SK-N-SH treated with all-trans-retinoic acid at 6 μM for 48 hours (cell line): ENCODE data around the gene CD302.

Experiments
- ARNTL ChIP-seq: fragments of 450-650 bp; formaldehyde crosslinking; IDR thresholded peaks from 2 replicates; pipeline ENCODE4 v1.5.0; 2020; ENCODE audit warnings: low read depth, mild to moderate bottlenecking, moderate library complexity, borderline replicate concordance
- CSDC2 ChIP-seq: fragments of 250-450 bp; sonication (Bioruptor Pico); IDR thresholded peaks from 2 replicates; pipeline ENCODE4 v1.5.0; 2020; ENCODE audit warnings: mild to moderate bottlenecking, moderate library complexity
- ESRRG ChIP-seq: fragments of 250-450 bp; sonication (Bioruptor Pico); IDR thresholded peaks from 2 replicates; pipeline ENCODE4 v1.6.1; 2021; ENCODE audit warnings: mild to moderate bottlenecking
- GLIS3 ChIP-seq: fragments of 250-450 bp; sonication (Bioruptor Pico); IDR thresholded peaks from 2 replicates; pipeline ENCODE4 v1.5.0; 2020; ENCODE audit warnings: mild to moderate bottlenecking, moderate library complexity
- ISL1 ChIP-seq: fragments of 250-450 bp; sonication (Bioruptor Pico); IDR thresholded peaks from 2 replicates; pipeline ENCODE4 v2.1.2; 2022; ENCODE audit warnings: mild to moderate bottlenecking, moderate library complexity
- RARB ChIP-seq: fragments of 250-450 bp; sonication (Bioruptor Pico); IDR thresholded peaks from 2 replicates; pipeline ENCODE4 v1.8.0; 2021; ENCODE audit warnings: mild to moderate bottlenecking, moderate library complexity
- ZC3H10 ChIP-seq: fragments of 250-450 bp; sonication (Bioruptor Pico); IDR thresholded peaks from 2 replicates; pipeline ENCODE4 v1.5.1; 2021; ENCODE audit warnings: mild to moderate bottlenecking, moderate library complexity
- ZFP30 ChIP-seq: fragments of 450-650 bp; formaldehyde crosslinking; IDR thresholded peaks from 2 replicates; pipeline ENCODE4 v1.5.0; 2022; ENCODE audit warnings: mild to moderate bottlenecking, moderate library complexity
- ZNF565 ChIP-seq: fragments of 450-650 bp; formaldehyde crosslinking; conservative IDR thresholded peaks from 2 replicates; pipeline ENCODE4 v1.5.0; 2020; ENCODE audit warnings: low read depth, mild to moderate bottlenecking, moderate library complexity
- ZNF70 ChIP-seq: fragments of 450-650 bp; formaldehyde crosslinking; IDR thresholded peaks from 2 replicates; pipeline ENCODE4 v1.5.0; 2020; ENCODE audit warnings: mild to moderate bottlenecking, moderate library complexity
- TF ChIP-seq, protein P1 (sequence below): fragments of 250-450 bp; sonication (Bioruptor Pico); IDR thresholded peaks from 2 replicates; pipeline ENCODE4 v1.8.0; 2020; ENCODE audit warnings: mild to moderate bottlenecking, moderate library complexity, borderline replicate concordance
- TF ChIP-seq, protein P2 (sequence below): fragments of 250-450 bp; sonication (Bioruptor Pico); IDR thresholded peaks from 2 replicates; pipeline ENCODE4 v1.5.1; 2021; ENCODE audit warnings: mild to moderate bottlenecking, moderate library complexity
- TF ChIP-seq, protein P3 (sequence below): fragments of 250-450 bp; sonication (Bioruptor Pico); IDR thresholded peaks from 2 replicates; pipeline ENCODE4 v1.5.1; 2020; ENCODE audit warnings: low read depth, mild to moderate bottlenecking, moderate library complexity

GRCh38 chr2:159798376-159798725 is 343 bp upstream of the CD302 start:
- TF ChIP-seq, protein P1, sequence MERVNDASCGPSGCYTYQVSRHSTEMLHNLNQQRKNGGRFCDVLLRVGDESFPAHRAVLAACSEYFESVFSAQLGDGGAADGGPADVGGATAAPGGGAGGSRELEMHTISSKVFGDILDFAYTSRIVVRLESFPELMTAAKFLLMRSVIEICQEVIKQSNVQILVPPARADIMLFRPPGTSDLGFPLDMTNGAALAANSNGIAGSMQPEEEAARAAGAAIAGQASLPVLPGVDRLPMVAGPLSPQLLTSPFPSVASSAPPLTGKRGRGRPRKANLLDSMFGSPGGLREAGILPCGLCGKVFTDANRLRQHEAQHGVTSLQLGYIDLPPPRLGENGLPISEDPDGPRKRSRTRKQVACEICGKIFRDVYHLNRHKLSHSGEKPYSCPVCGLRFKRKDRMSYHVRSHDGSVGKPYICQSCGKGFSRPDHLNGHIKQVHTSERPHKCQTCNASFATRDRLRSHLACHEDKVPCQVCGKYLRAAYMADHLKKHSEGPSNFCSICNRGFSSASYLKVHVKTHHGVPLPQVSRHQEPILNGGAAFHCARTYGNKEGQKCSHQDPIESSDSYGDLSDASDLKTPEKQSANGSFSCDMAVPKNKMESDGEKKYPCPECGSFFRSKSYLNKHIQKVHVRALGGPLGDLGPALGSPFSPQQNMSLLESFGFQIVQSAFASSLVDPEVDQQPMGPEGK (CRISPR knock-in tag) = no peak
- TF ChIP-seq, protein P2, sequence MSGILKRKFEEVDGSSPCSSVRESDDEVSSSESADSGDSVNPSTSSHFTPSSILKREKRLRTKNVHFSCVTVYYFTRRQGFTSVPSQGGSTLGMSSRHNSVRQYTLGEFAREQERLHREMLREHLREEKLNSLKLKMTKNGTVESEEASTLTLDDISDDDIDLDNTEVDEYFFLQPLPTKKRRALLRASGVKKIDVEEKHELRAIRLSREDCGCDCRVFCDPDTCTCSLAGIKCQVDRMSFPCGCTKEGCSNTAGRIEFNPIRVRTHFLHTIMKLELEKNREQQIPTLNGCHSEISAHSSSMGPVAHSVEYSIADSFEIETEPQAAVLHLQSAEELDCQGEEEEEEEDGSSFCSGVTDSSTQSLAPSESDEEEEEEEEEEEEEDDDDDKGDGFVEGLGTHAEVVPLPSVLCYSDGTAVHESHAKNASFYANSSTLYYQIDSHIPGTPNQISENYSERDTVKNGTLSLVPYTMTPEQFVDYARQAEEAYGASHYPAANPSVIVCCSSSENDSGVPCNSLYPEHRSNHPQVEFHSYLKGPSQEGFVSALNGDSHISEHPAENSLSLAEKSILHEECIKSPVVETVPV (CRISPR knock-in tag) = no peak
- TF ChIP-seq RARB (CRISPR knock-in tag) = no peak
- TF ChIP-seq ISL1 (CRISPR knock-in tag) = no peak
- TF ChIP-seq, protein P3, sequence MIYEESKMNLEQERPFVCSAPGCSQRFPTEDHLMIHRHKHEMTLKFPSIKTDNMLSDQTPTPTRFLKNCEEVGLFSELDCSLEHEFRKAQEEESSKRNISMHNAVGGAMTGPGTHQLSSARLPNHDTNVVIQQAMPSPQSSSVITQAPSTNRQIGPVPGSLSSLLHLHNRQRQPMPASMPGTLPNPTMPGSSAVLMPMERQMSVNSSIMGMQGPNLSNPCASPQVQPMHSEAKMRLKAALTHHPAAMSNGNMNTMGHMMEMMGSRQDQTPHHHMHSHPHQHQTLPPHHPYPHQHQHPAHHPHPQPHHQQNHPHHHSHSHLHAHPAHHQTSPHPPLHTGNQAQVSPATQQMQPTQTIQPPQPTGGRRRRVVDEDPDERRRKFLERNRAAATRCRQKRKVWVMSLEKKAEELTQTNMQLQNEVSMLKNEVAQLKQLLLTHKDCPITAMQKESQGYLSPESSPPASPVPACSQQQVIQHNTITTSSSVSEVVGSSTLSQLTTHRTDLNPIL (CRISPR knock-in tag) = no peak
- no peak for TF ChIP-seq ZFP30 (CRISPR knock-in tag)
- TF ChIP-seq ARNTL (CRISPR knock-in tag) = no peak
- TF ChIP-seq ESRRG = no peak
- TF ChIP-seq CSDC2 (CRISPR knock-in tag) = no peak
- no peak for TF ChIP-seq ZNF565 (CRISPR knock-in tag)
- no peak for TF ChIP-seq ZNF70 (CRISPR knock-in tag)
- no peak for TF ChIP-seq ZC3H10 (CRISPR knock-in tag)
- no peak for TF ChIP-seq GLIS3 (CRISPR knock-in tag)
